ENCODE measurements around the gene PA2G4.
A peak's percentile ranks its signal among the peaks of the same experiment; 100 is the strongest.
"Not testable (repeated sequence)": the region's sequence is repeated elsewhere in the genome, so short reads cannot be mapped to it uniquely, and the experiment has no call there.

The PA2G4 gene

GRCh38 chr12:56102683-56103065, 1.7 kb upstream of the PA2G4 start:
- DNase-seq, result no peak

GRCh38 chr12:56103066-56103711, 1.2 kb upstream of the PA2G4 start:
- DNase-seq, result no peak

GRCh38 chr12:56103823-56104108, 593 bp upstream of the PA2G4 start:
- no peak for DNase-seq

- peak; percentile 38 for DNase-seq
These were observed 653 bp downstream of the PA2G4 start for GRCh38 chr12:56104815-56105608.

- DNase-seq, result no peak
These were observed 1.2 kb downstream of the PA2G4 start for GRCh38 chr12:56105609-56105902.

GRCh38 chr12:56107242-56107641, 2.9 kb downstream of the PA2G4 start:
- DNase-seq, result no peak

GRCh38 chr12:56110571-56110970, 6.2 kb downstream of the PA2G4 start:
- DNase-seq, result no peak

GRCh38 chr12:56114084-56114483, 9.7 kb downstream of the PA2G4 start:
- DNase-seq, result no peak

GRCh38 chr12:56115329-56115728, 11.0 kb downstream of the PA2G4 start:
- DNase-seq, result no peak

- DNase-seq, result peak; percentile 86
These were observed 12.1 kb downstream of the PA2G4 start, which contains the start of gene RPL41 for GRCh38 chr12:56116267-56117081. RPL41 (plus strand) TSS chr12:56116633.

- DNase-seq, result not testable (repeated sequence)
These were observed 12.8 kb downstream of the PA2G4 start for GRCh38 chr12:56117082-56117706.

GRCh38 chr12:56117778-56118687, 13.7 kb downstream of the PA2G4 start, which contains the start of gene ZC3H10:
ZC3H10 (plus strand) TSS chr12:56118266; CDS start chr12:56120563, 2,297 bp downstream.
- peak; percentile 100 for DNase-seq

GRCh38 chr12:56118688-56119357, 14.5 kb downstream of the PA2G4 start:
- no peak for DNase-seq

GRCh38 chr12:56119361-56119796, 15.0 kb downstream of the PA2G4 start:
- DNase-seq, result peak; percentile 87

GRCh38 chr12:56120158-56120846, 15.9 kb downstream of the PA2G4 start:
- DNase-seq, result no peak

- no peak for DNase-seq
These were observed 17.0 kb downstream of the PA2G4 start for GRCh38 chr12:56121204-56121870.

GRCh38 chr12:56122637-56123036, 18.3 kb downstream of the PA2G4 start:
- DNase-seq, result no peak

GRCh38 chr12:56124133-56124532, 19.8 kb downstream of the PA2G4 start:
- DNase-seq, result no peak

GRCh38 chr12:56126732-56127239, 22.4 kb downstream of the PA2G4 start:
- no peak for DNase-seq

GRCh38 chr12:56127485-56127887, 23.1 kb downstream of the PA2G4 start:
- no peak for DNase-seq

All from HCEC 1CT (cell line).